IMR-90 (cell line): Measurements from ENCODE around the gene OR4C3.
"Not testable (repeated sequence)": the region's sequence is repeated elsewhere in the genome, so short reads cannot be mapped to it uniquely, and the experiment has no call there.

Source experiments
- CEBPB ChIP-seq: IDR thresholded peaks from 2 replicates; pipeline ENCODE4 v1.6.1; 2012; ENCODE audit warnings: low read depth, low read length, improper control_type of control experiment
- CHD1 ChIP-seq: IDR thresholded peaks from 2 replicates; pipeline ENCODE4 v1.6.1; 2012; ENCODE audit warnings: low read depth, low read length, improper control_type of control experiment
- CTCF ChIP-seq: conservative IDR thresholded peaks from 2 replicates; pipeline ENCODE4 v1.5.1; 2012; ENCODE audit warnings: mild to moderate bottlenecking, low read depth, low read length, improper control_type of control experiment
- ELK1 ChIP-seq: fragments of 150-350 bp; IDR thresholded peaks from 2 replicates; pipeline ENCODE4 v1.6.1; 2016; ENCODE audit warnings: low read depth, mild to moderate bottlenecking, low read length, moderate library complexity, borderline replicate concordance
- FOS ChIP-seq: fragments of 150-350 bp; IDR thresholded peaks from 2 replicates; pipeline ENCODE4 v1.6.1; 2016; ENCODE audit warnings: low read depth, low read length
- MAFK ChIP-seq: IDR thresholded peaks from 2 replicates; pipeline ENCODE4 v1.6.1; 2012; ENCODE audit warnings: low read depth, low read length, improper control_type of control experiment
- MAZ ChIP-seq: IDR thresholded peaks from 2 replicates; pipeline ENCODE4 v1.6.1; 2012; ENCODE audit warnings: low read depth, mild to moderate bottlenecking, low read length, improper control_type of control experiment, moderate library complexity, borderline replicate concordance
- MXI1 ChIP-seq: IDR thresholded peaks from 2 replicates; pipeline ENCODE4 v1.6.1; 2012; ENCODE audit warnings: low read depth, mild to moderate bottlenecking, low read length, moderate library complexity, borderline replicate concordance
- NFE2L2 ChIP-seq: fragments of 150-350 bp; IDR thresholded peaks from 2 replicates; pipeline ENCODE4 v1.6.1; 2016; ENCODE audit warnings: low read depth, mild to moderate bottlenecking, low read length
- POLR2A ChIP-seq: IDR thresholded peaks from 2 replicates; pipeline ENCODE4 v1.6.1; 2012; ENCODE audit warnings: mild to moderate bottlenecking, low read depth, low read length
- RCOR1 ChIP-seq: IDR thresholded peaks from 2 replicates; pipeline ENCODE4 v1.6.1; 2012; ENCODE audit warnings: mild to moderate bottlenecking, low read length, improper control_type of control experiment; ENCODE audit not compliant: insufficient replicate concordance
- RFX5 ChIP-seq: IDR thresholded peaks from 2 replicates; pipeline ENCODE4 v1.8.0; 2012; ENCODE audit warnings: low read depth, mild to moderate bottlenecking, low read length, moderate library complexity
- SMC3 ChIP-seq: fragments of 150-350 bp; IDR thresholded peaks from 2 replicates; pipeline ENCODE4 v1.6.1; 2016; ENCODE audit warnings: low read depth, mild to moderate bottlenecking, antibody characterized with exemption, low read length, moderate library complexity
- USF2 ChIP-seq: fragments of 150-350 bp; IDR thresholded peaks from 2 replicates; pipeline ENCODE4 v1.6.1; 2017; ENCODE audit warnings: mild to moderate bottlenecking, antibody characterized with exemption, low read length, low read depth

- TF ChIP-seq FOS, CTCF, MXI1, POLR2A, MAFK, USF2, MAZ, RCOR1, CHD1, NFE2L2, RFX5, SMC3, CEBPB, ELK1: not testable (repeated sequence)
Observed at GRCh38 chr11:48346286-48346685, 21.6 kb downstream of the OR4C3 start.
